IMR-90 (cell line): ENCODE measurements around the gene TM4SF4.

Source experiments
- MAFK ChIP-seq: IDR thresholded peaks from 2 replicates; pipeline ENCODE4 v1.6.1; 2012; ENCODE audit warnings: low read depth, low read length, improper control_type of control experiment
- TF ChIP-seq, protein P1 (sequence below): conservative IDR thresholded peaks from 2 replicates; pipeline ENCODE4 v1.5.1; 2012; ENCODE audit warnings: mild to moderate bottlenecking, low read depth, low read length, improper control_type of control experiment

DNA sequence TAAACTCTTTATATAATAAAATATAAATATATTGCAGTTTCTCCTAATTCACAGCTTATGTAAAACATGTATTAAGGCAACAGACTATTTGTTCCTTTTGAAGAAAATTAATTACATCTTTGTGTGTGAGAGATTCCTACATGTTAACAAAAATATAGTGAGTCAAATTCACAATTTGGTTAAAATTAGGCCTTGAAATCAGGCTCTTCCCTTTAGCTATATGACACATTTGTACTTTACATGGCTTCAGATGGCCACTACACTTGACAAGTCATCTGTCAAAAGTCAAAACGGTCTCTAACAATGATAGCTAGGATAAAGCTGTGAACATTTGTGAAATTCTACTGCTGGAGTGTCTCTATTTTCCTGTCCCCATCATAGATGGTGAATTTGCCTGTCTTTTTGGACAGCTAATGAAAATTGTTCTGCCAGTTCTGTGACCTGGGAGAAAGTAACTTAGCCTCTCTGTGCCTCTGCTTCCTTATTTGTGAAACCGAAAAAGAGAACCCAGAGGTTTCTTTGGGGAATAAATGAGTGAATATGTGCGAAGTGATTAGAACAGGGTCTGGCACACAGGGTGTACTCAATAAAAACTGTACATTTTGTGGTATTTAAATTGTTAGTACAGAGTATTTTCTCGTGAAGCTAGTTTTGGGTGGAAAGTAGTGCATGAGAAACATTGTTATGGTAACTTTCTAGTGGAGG is 23.6 kb downstream of the TM4SF4 start:
- TF ChIP-seq, protein P1, sequence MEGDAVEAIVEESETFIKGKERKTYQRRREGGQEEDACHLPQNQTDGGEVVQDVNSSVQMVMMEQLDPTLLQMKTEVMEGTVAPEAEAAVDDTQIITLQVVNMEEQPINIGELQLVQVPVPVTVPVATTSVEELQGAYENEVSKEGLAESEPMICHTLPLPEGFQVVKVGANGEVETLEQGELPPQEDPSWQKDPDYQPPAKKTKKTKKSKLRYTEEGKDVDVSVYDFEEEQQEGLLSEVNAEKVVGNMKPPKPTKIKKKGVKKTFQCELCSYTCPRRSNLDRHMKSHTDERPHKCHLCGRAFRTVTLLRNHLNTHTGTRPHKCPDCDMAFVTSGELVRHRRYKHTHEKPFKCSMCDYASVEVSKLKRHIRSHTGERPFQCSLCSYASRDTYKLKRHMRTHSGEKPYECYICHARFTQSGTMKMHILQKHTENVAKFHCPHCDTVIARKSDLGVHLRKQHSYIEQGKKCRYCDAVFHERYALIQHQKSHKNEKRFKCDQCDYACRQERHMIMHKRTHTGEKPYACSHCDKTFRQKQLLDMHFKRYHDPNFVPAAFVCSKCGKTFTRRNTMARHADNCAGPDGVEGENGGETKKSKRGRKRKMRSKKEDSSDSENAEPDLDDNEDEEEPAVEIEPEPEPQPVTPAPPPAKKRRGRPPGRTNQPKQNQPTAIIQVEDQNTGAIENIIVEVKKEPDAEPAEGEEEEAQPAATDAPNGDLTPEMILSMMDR = no peak
- no peak for TF ChIP-seq MAFK
